H1 (cell line): ENCODE results near the gene SEPTIN2. TPM values are rescaled to one million over a fixed set of nuclear protein-coding genes. Genes with fewer than 3 reads are reported as not detected.

Source experiments
- CTCF ChIA-PET: fragments of 300-600 bp; sonication (Branson Sonifier 250); formaldehyde crosslinking; loops from one replicate; lab custom pipeline; 2021; ENCODE audit not compliant: partially characterized antibody; lab: Charles Lee
- POLR2A ChIA-PET: fragments of 300-600 bp; sonication (Branson Sonifier 250); formaldehyde crosslinking; loops from one replicate; lab custom pipeline; 2021; ENCODE audit warnings: inconsistent platforms; ENCODE audit not compliant: partially characterized antibody; lab: Charles Lee
- DNase-seq, 2 experiments: peaks; one replicate each; pipeline versions ENCODE4 v3.0.0 to v3.0.0-alpha.2; 2010 to 2022; ENCODE audit warnings: low spot score in 2 of 2, low read depth in 1 of 2, mixed read lengths in 1 of 2
- FAIRE-seq: peaks from 2 replicates; lab custom pipeline; 2011; peaks lifted over from hg19 to GRCh38; lab: Jason Lieb, UNC
- H2AFZ ChIP-seq: 2 replicates; pipeline ENCODE4 v1.8.1; 2012; ENCODE audit warnings: low read length, inconsistent platforms
- H2AK5ac ChIP-seq: 2 replicates; pipeline ENCODE4 v1.6.1; 2013; ENCODE audit warnings: low read depth, low read length
- H2BK120ac ChIP-seq: replicated peaks from 2 replicates; pipeline ENCODE3; 2013; ENCODE audit warnings: low read depth, low read length, inconsistent platforms
- H2BK12ac ChIP-seq: 2 replicates; pipeline ENCODE4 v1.6.1; 2013; ENCODE audit warnings: low read depth, low read length
- H2BK15ac ChIP-seq: 2 replicates; pipeline ENCODE4 v1.6.1; 2013; ENCODE audit warnings: low read length
- H2BK20ac ChIP-seq: 2 replicates; pipeline ENCODE4 v1.6.1; 2013; ENCODE audit warnings: low read length
- H2BK5ac ChIP-seq: 2 replicates; pipeline ENCODE4 v1.6.1; 2013; ENCODE audit warnings: low read depth, low read length
- H3K14ac ChIP-seq: 2 replicates; pipeline ENCODE4 v1.6.1; 2013; ENCODE audit warnings: inconsistent platforms; ENCODE audit not compliant: insufficient read length
- H3K18ac ChIP-seq: 2 replicates; pipeline ENCODE4 v1.6.1; 2013; ENCODE audit warnings: low read length; ENCODE audit errors: extremely low read depth
- H3K23ac ChIP-seq: 2 replicates; pipeline ENCODE4 v1.6.1; 2013; ENCODE audit warnings: inconsistent platforms; ENCODE audit not compliant: insufficient read length
- H3K23me2 ChIP-seq: 2 replicates; pipeline ENCODE4 v1.6.1; 2013; ENCODE audit warnings: low read depth, low read length
- H3K27ac ChIP-seq: 2 replicates; pipeline ENCODE4 v1.6.1; 2011; ENCODE audit warnings: low read depth, low read length, inconsistent platforms
- H3K27me3 ChIP-seq, 4 experiments: replicated peaks in 1 of 4; 1 replicate in 1 of 4; 2 replicates in 3 of 4; pipeline versions ENCODE4 v1.6.1 to v1.8.1; 2011 to 2013; ENCODE audit warnings: low read length in 3 of 4, mild to moderate bottlenecking in 3 of 4, inconsistent platforms in 2 of 4, mixed read lengths in 2 of 4, moderate library complexity in 1 of 4; ENCODE audit not compliant: control insufficient read depth in 3 of 4, insufficient read depth in 3 of 4; ENCODE audit errors: extremely low read depth in 1 of 4
- H3K36me3 ChIP-seq, 4 experiments: 2 replicates each; pipeline versions ENCODE4 v1.6.1 to v1.8.1; 2011 to 2013; ENCODE audit warnings: mild to moderate bottlenecking in 4 of 4, low read length in 3 of 4, moderate library complexity in 2 of 4, control low read depth in 1 of 4, inconsistent platforms in 1 of 4; ENCODE audit not compliant: insufficient read depth in 4 of 4, control insufficient read depth in 2 of 4
- H3K4ac ChIP-seq: replicated peaks from 2 replicates; pipeline ENCODE3; 2013; ENCODE audit warnings: low read length, low read depth, mixed read lengths, inconsistent platforms; ENCODE audit not compliant: insufficient read length
- H3K4me1 ChIP-seq, 4 experiments: replicated peaks in 1 of 4; 1 replicate in 1 of 4; 2 replicates in 3 of 4; pipeline versions ENCODE4 v1.6.1 to v1.8.1; 2011 to 2013; ENCODE audit warnings: low read length in 3 of 4, inconsistent platforms in 2 of 4, mixed read lengths in 1 of 4; ENCODE audit not compliant: insufficient read depth in 4 of 4, control insufficient read depth in 3 of 4
- H3K4me2 ChIP-seq, 2 experiments: 2 replicates each; pipeline versions ENCODE4 v1.6.1 to v1.8.1; 2011 to 2013; ENCODE audit warnings: low read depth in 2 of 2, low read length in 2 of 2, control low read depth in 1 of 2, inconsistent platforms in 1 of 2, mild to moderate bottlenecking in 1 of 2; ENCODE audit not compliant: insufficient read depth in 1 of 2
- H3K4me3 ChIP-seq, 4 experiments: fragments of 200-600, 300-600 bp in 1 of 4; sonication (generic), shearing (Covaris generic), sonication (Bioruptor Twin) in 1 of 4; 2 replicates each; pipeline versions ENCODE4 v1.5.1 to v1.8.1; 2011 to 2016; ENCODE audit warnings: low read length in 4 of 4, low read depth in 3 of 4, control low read depth in 2 of 4, inconsistent platforms in 2 of 4, mild to moderate bottlenecking in 2 of 4, mixed read lengths in 1 of 4, moderate library complexity in 1 of 4; ENCODE audit not compliant: insufficient read depth in 2 of 4; ENCODE audit errors: extremely low read depth in 1 of 4
- H3K56ac ChIP-seq: replicated peaks from 2 replicates; pipeline ENCODE3; 2013; ENCODE audit warnings: low read depth, mild to moderate bottlenecking, mixed read lengths, low read length, inconsistent platforms; ENCODE audit not compliant: insufficient read length
- H3K79me1 ChIP-seq: 2 replicates; pipeline ENCODE4 v1.6.1; 2013; ENCODE audit warnings: low read depth, low read length, control low read depth
- H3K79me2 ChIP-seq, 2 experiments: 2 replicates each; pipeline versions ENCODE4 v1.6.1 to v1.8.1; 2012 to 2013; ENCODE audit warnings: low read length in 2 of 2, mild to moderate bottlenecking in 2 of 2, inconsistent platforms in 1 of 2; ENCODE audit not compliant: insufficient read depth in 2 of 2, control insufficient read depth in 1 of 2
- H3K9ac ChIP-seq, 4 experiments: replicated peaks in 1 of 4; 1 replicate in 1 of 4; 2 replicates in 3 of 4; pipeline versions ENCODE4 v1.6.1 to v1.8.1; 2011 to 2013; ENCODE audit warnings: low read depth in 3 of 4, low read length in 3 of 4, control low read depth in 2 of 4, mild to moderate bottlenecking in 2 of 4, moderate library complexity in 2 of 4, inconsistent platforms in 1 of 4; ENCODE audit errors: extremely low read depth in 1 of 4
- H3K9me3 ChIP-seq, 2 experiments: 2 replicates each; pipeline versions ENCODE4 v1.6.1 to v1.8.1; 2012 to 2013; ENCODE audit warnings: mild to moderate bottlenecking in 2 of 2, moderate library complexity in 2 of 2, control low read depth in 1 of 2, inconsistent platforms in 1 of 2, low read depth in 1 of 2, low read length in 1 of 2, mixed read lengths in 1 of 2; ENCODE audit not compliant: insufficient read depth in 2 of 2
- H4K20me1 ChIP-seq, 2 experiments: replicated peaks in 1 of 2; 2 replicates each; pipeline versions ENCODE3 to v1.8.1; 2011 to 2013; ENCODE audit warnings: inconsistent platforms in 2 of 2, low read length in 2 of 2, mild to moderate bottlenecking in 1 of 2; ENCODE audit not compliant: insufficient read depth in 2 of 2, control insufficient read depth in 1 of 2
- H4K5ac ChIP-seq: 2 replicates; pipeline ENCODE4 v1.6.1; 2013; ENCODE audit warnings: low read length, low read depth, mixed read lengths, inconsistent platforms; ENCODE audit not compliant: insufficient read length
- H4K8ac ChIP-seq: 2 replicates; pipeline ENCODE4 v1.8.0; 2013; ENCODE audit warnings: mild to moderate bottlenecking, moderate library complexity, low read length, inconsistent platforms; ENCODE audit not compliant: insufficient read depth; ENCODE audit errors: extremely low read depth
- H4K91ac ChIP-seq: replicated peaks from 2 replicates; pipeline ENCODE3; 2013; ENCODE audit warnings: low read length, mixed read lengths, inconsistent platforms; ENCODE audit not compliant: insufficient read length
- ASH2L ChIP-seq: fragments of 200-600, 300-600 bp; sonication (generic); IDR thresholded peaks from one replicate; pipeline ENCODE4 v1.7.1; 2017; ENCODE audit warnings: low read length
- BACH1 ChIP-seq: IDR thresholded peaks from 2 replicates; pipeline ENCODE4 v1.6.1; 2012; ENCODE audit warnings: low read length, improper control_type of control experiment
- CTBP2 ChIP-seq: IDR thresholded peaks from 2 replicates; pipeline ENCODE4 v1.7.0; 2011; ENCODE audit warnings: borderline replicate concordance, mild to moderate bottlenecking, moderate library complexity, mixed read lengths, low read length; ENCODE audit not compliant: insufficient read depth, insufficient read length
- CTCF ChIP-seq, 3 experiments: IDR thresholded peaks; 1 replicate in 2 of 3; 2 replicates in 1 of 3; pipeline versions ENCODE4 v1.5.1 to v1.6.1; 2011; ENCODE audit warnings: low read length in 3 of 3, mild to moderate bottlenecking in 3 of 3, inconsistent platforms in 2 of 3, low read depth in 1 of 3, moderate library complexity in 1 of 3; ENCODE audit not compliant: insufficient read depth in 1 of 3; ENCODE audit errors: control extremely low read depth in 1 of 3
- EGR1 ChIP-seq: IDR thresholded peaks from 2 replicates; pipeline ENCODE4 v1.6.1; 2011; ENCODE audit warnings: low read depth, low read length, borderline replicate concordance
- EZH2 ChIP-seq: fragments of 200-600 bp; sonication (generic); IDR thresholded peaks from 2 replicates; pipeline ENCODE4 v1.7.1; 2012; ENCODE audit warnings: low read depth, mild to moderate bottlenecking, moderate library complexity, low read length, inconsistent platforms; ENCODE audit not compliant: severe bottlenecking
- JUN ChIP-seq: IDR thresholded peaks from 2 replicates; pipeline ENCODE4 v1.6.1; 2011; ENCODE audit warnings: low read depth, mild to moderate bottlenecking, improper control_type of control experiment, low read length
- KDM1A ChIP-seq: fragments of 200-600, 300-600 bp; sonication (generic); IDR thresholded peaks from 2 replicates; pipeline ENCODE4 v1.7.1; 2016; ENCODE audit warnings: mild to moderate bottlenecking, low read length, borderline replicate concordance
- KDM5A ChIP-seq: fragments of 200-600 bp; IDR thresholded peaks from 2 replicates; pipeline ENCODE4 v1.7.1; 2012; ENCODE audit warnings: mild to moderate bottlenecking, low read length, inconsistent platforms, mixed read lengths
- POLR2A ChIP-seq, 2 experiments: IDR thresholded peaks; 1 replicate in 1 of 2; 2 replicates in 1 of 2; pipeline ENCODE4 v1.6.1; 2011; ENCODE audit warnings: low read depth in 2 of 2, low read length in 2 of 2, mild to moderate bottlenecking in 2 of 2; ENCODE audit errors: control extremely low read depth in 1 of 2
- SP4 ChIP-seq: IDR thresholded peaks from 2 replicates; pipeline ENCODE4 v1.6.1; 2012; ENCODE audit warnings: low read length, inconsistent platforms
- ZNF274 ChIP-seq: IDR thresholded peaks from 2 replicates; pipeline ENCODE4 v1.7.0; 2012; ENCODE audit warnings: low read length, borderline replicate concordance; ENCODE audit errors: extremely low read depth
- WGBS, 2 experiments: shearing (Covaris generic) in 1 of 2; methylation state at CpG; one replicate each; pipeline versions ENCODE4 v1.1.6 to v1.1.7; 2013 to 2015; ENCODE audit warnings: low lambda C conversion rate in 2 of 2, mixed read lengths in 2 of 2, inconsistent platforms in 1 of 2, low coverage in 1 of 2, missing lambda C conversion rate in 1 of 2; ENCODE audit not compliant: insufficient replicate concordance in 2 of 2, insufficient coverage in 1 of 2, insufficient read length in 1 of 2; ENCODE audit errors: extremely low coverage in 1 of 2, missing lambda C conversion rate in 1 of 2; 5-methylcytosine and 5-hydroxymethylcytosine counted together
- polyA plus RNA-seq, 7 experiments: library from polyadenylated mRNA; depleted of rRNA in 3 of 7; stranded (reverse) in 5 of 7; unstranded in 2 of 7; fragments of >200 nt in 5 of 7; fragments of 200-250 nt in 2 of 7; gene quantifications; 1 replicate in 5 of 7; 2 replicates in 1 of 7; 4 replicates in 1 of 7; pipeline versions ENCODE4 v1.2.1 to v1.2.3, GENCODE V29; 2011 to 2013; ENCODE audit warnings: missing spikeins in 2 of 7, mixed read lengths in 2 of 7
- total RNA-seq: library from RNA; stranded (reverse); fragmentation: NEBNext Ultra II Directional; extraction: Animal tissue kit (Norgen Biotek cat#: 25700); gene quantifications from 2 replicates; pipeline ENCODE4 v1.2.1, GENCODE V29; 2021

Gene SEPTIN2
- total and polyA plus RNA-seq, 2 of the 8 experiments (the other 6 are each of a cell fraction or from before 2014, with no cell fraction given): 392 to 650 TPM

GRCh38 chr2:241373446-241373845, 57.7 kb downstream of the SEPTIN2 start:
- DNase-seq (no peak), FAIRE-seq (no peak)
- H3K4me3 ChIP-seq: no peak overlapping the region
- no peak overlapping the region for H4K8ac ChIP-seq
- POLR2A ChIA-PET: interaction anchor here (0.6 to 0.7 kb wide), 2 partner anchors 11 to 235 kb away, joined by 3 read pairs; no protein-coding TSS in a partner anchor
- no peaks in the 10 kb centered on the region for H3K23me2 ChIP-seq
- no peak overlapping the region for H2BK5ac ChIP-seq
- CTCF ChIA-PET: interaction anchor here (0.6 to 5.2 kb wide), 3 partner anchors 14 to 230 kb away, joined by 3 to 20 read pairs (median 3); no protein-coding TSS in a partner anchor
- no peak overlapping the region for H4K5ac ChIP-seq
- H4K20me1 ChIP-seq: peaks cover 5 to 9% of the 10 kb centered on the region in 2 experiments
- no peak overlapping the region for H3K4ac ChIP-seq
- peaks cover 0 to 2% (median under 1%) of the 10 kb centered on the region in 4 experiments; a peak in 1 of 7 replicates for H3K4me1 ChIP-seq
- 90% methylated on average over 3 of the region's 3 CpGs; no CpG with 5 or more reads in 1 of the 2 experiments for WGBS, 2 experiments
- no peak overlapping the region for H3K14ac ChIP-seq
- no peak overlapping the region for H2BK15ac ChIP-seq
- no peaks in the 10 kb centered on the region; a peak in 3 of 8 replicates for H3K36me3 ChIP-seq
- no peak overlapping the region for H2BK12ac ChIP-seq
- H3K27ac ChIP-seq: no peak overlapping the region
- H3K23ac ChIP-seq: no peak overlapping the region
- no peaks in the 10 kb centered on the region for H3K27me3 ChIP-seq
- no peak overlapping the region for H2AFZ ChIP-seq
- no peaks in the 10 kb centered on the region for H3K9me3 ChIP-seq
- H4K91ac ChIP-seq: no peak overlapping the region
- no peak overlapping the region for H3K9ac ChIP-seq
- H3K18ac ChIP-seq: no peak overlapping the region
- no peak overlapping the region for H2AK5ac ChIP-seq
- H3K56ac ChIP-seq: no peak overlapping the region
- H3K79me1 ChIP-seq: peaks cover 9% of the 10 kb centered on the region; the same call in 1 of the 2 replicates
- H2BK20ac ChIP-seq: no peak overlapping the region
- no peak overlapping the region for H3K4me2 ChIP-seq
- H2BK120ac ChIP-seq: no peak overlapping the region
- H3K79me2 ChIP-seq: peaks cover 0 to 26% of the 10 kb centered on the region in 2 experiments; a peak in 2 of 4 replicates
- no peak for TF ChIP-seq ZNF274
- no peak for TF ChIP-seq KDM1A
- TF ChIP-seq CTBP2: no peak
- no peak for TF ChIP-seq SP4
- no peak for TF ChIP-seq EZH2
- TF ChIP-seq BACH1: no peak
- no peak for TF ChIP-seq EGR1
- no peak for TF ChIP-seq JUN
- TF ChIP-seq KDM5A: no peak
- no peak for TF ChIP-seq POLR2A (IDR thresholded peaks at IDR 0.05; ENCODE audit: control extremely low read depth in 1 of 2, low read depth in 2 of 2, low read length in 2 of 2)
- TF ChIP-seq CTCF (IDR thresholded peaks at IDR 0.05; ENCODE audit: control extremely low read depth in 1 of 3, insufficient read depth in 1 of 3, low read depth in 1 of 3, low read length in 3 of 3): no peak
- TF ChIP-seq ASH2L: no peak
